HCT116 (cell line): ENCODE results near the gene ENOPH1. TPM values are rescaled to one million over a fixed set of nuclear protein-coding genes. Genes with fewer than 3 reads are reported as not detected.

Source experiments
- ATAC-seq: fragments of 200-7000 bp; cut with Tn5 transposase; 2 replicates; pipeline ENCODE4 v1.9.1; 2020; ENCODE audit warnings: mild to moderate bottlenecking, moderate library complexity
- BruUV-seq: library from RNA; stranded (reverse); fragments of 400-500 nt; replicated peaks from 2 replicates; lab custom pipeline; 2021; lab: Mats Ljungman, UMichigan
- CTCF ChIA-PET: fragments of 300-600 bp; sonication (Branson Sonifier 250); formaldehyde crosslinking; loops from one replicate; lab custom pipeline; 2021; ENCODE audit warnings: antibody characterized with exemption; lab: Charles Lee
- POLR2A ChIA-PET: fragments of 300-600, 350-600 bp; sonication (Branson Sonifier 250); formaldehyde crosslinking; loops from one replicate; lab custom pipeline; 2021; ENCODE audit warnings: antibody characterized with exemption; lab: Charles Lee
- RAD21 ChIA-PET, 2 experiments: fragments of 300-600 bp; sonication (Branson Sonifier 250); formaldehyde crosslinking; loops; one replicate each; lab custom pipeline; 2023; ENCODE audit warnings: low total read pairs in 2 of 2; ENCODE audit not compliant: uncharacterized antibody in 2 of 2, unreplicated experiment in 2 of 2, low non-redundant PET in 1 of 2; lab: Charles Lee
- DNase-seq: peaks from one replicate; pipeline ENCODE4 v3.0.0-alpha.2; 2010; ENCODE audit warnings: low read depth, low spot score
- H2AFZ ChIP-seq: fragments of 200-600 bp; shearing (Covaris generic), sonication (generic); 2 replicates; pipeline ENCODE4 v1.6.1; 2017; ENCODE audit warnings: low read depth, mixed run types, mixed read lengths, antibody characterized with exemption, low read length; ENCODE audit not compliant: poor library complexity, severe bottlenecking
- H3K27ac ChIP-seq: 2 replicates; pipeline ENCODE4 v1.5.1; 2012; ENCODE audit warnings: low read depth, low read length
- H3K27me3 ChIP-seq: fragments of 200-600 bp; sonication (generic); 2 replicates; pipeline ENCODE4 v1.6.1; 2016; ENCODE audit warnings: mixed run types, low read length, mixed read lengths; ENCODE audit not compliant: insufficient read depth
- H3K36me3 ChIP-seq, 2 experiments: fragments of 200-500 bp in 1 of 2; fragments of 200-600 bp in 1 of 2; sonication (Bioruptor generic) in 1 of 2; sonication (generic) in 1 of 2; 2 replicates each; pipeline versions ENCODE4 v1.5.1 to v1.6.1; 2014 to 2016; ENCODE audit warnings: low read length in 2 of 2, inconsistent platforms in 1 of 2, mixed read lengths in 1 of 2, mixed run types in 1 of 2; ENCODE audit not compliant: insufficient read depth in 2 of 2, control insufficient read depth in 1 of 2
- H3K4me1 ChIP-seq, 2 experiments: fragments of 200-600 bp in 1 of 2; sonication (generic) in 1 of 2; 2 replicates each; pipeline versions ENCODE4 v1.5.1 to v1.6.1; 2012 to 2017; ENCODE audit warnings: low read length in 2 of 2, inconsistent platforms in 1 of 2, mild to moderate bottlenecking in 1 of 2, mixed read lengths in 1 of 2, mixed run types in 1 of 2, moderate library complexity in 1 of 2; ENCODE audit not compliant: insufficient read depth in 2 of 2, control insufficient read depth in 1 of 2
- H3K4me2 ChIP-seq: fragments of 200-600 bp; sonication (generic); 2 replicates; pipeline ENCODE4 v1.6.1; 2017; ENCODE audit warnings: mixed run types, low read length, mixed read lengths
- H3K4me3 ChIP-seq, 2 experiments: fragments of 200-600 bp in 1 of 2; sonication (generic) in 1 of 2; replicated peaks in 1 of 2; 2 replicates each; pipeline ENCODE4 v1.5.1; 2011 to 2016; ENCODE audit warnings: low read length in 2 of 2, control low read depth in 1 of 2, low read depth in 1 of 2, mild to moderate bottlenecking in 1 of 2, mixed read lengths in 1 of 2, mixed run types in 1 of 2
- H3K79me2 ChIP-seq: fragments of 200-600 bp; sonication (generic); 2 replicates; pipeline ENCODE4 v1.6.1; 2017; ENCODE audit warnings: mild to moderate bottlenecking, mixed run types, low read length, moderate library complexity, mixed read lengths; ENCODE audit not compliant: insufficient read depth
- H3K9ac ChIP-seq: fragments of 200-600 bp; sonication (generic); 2 replicates; pipeline ENCODE4 v1.6.1; 2016; ENCODE audit warnings: low read length, mixed read lengths
- H3K9me2 ChIP-seq: fragments of 200-600 bp; sonication (generic), shearing (Covaris generic); 2 replicates; pipeline ENCODE4 v1.6.1; 2017; ENCODE audit warnings: mixed run types, mild to moderate bottlenecking, moderate library complexity; ENCODE audit not compliant: insufficient read depth
- H3K9me3 ChIP-seq, 2 experiments: fragments of 200-500 bp in 1 of 2; fragments of 200-600 bp in 1 of 2; sonication (Bioruptor generic) in 1 of 2; sonication (generic) in 1 of 2; 2 replicates each; pipeline ENCODE4 v1.6.1; 2014 to 2017; ENCODE audit warnings: low read length in 2 of 2, mixed read lengths in 2 of 2, inconsistent platforms in 1 of 2, low read depth in 1 of 2, mild to moderate bottlenecking in 1 of 2, mixed run types in 1 of 2, moderate library complexity in 1 of 2; ENCODE audit not compliant: control insufficient read depth in 1 of 2, insufficient read depth in 1 of 2
- H4K20me1 ChIP-seq: fragments of 200-600 bp; sonication (generic), shearing (Covaris generic); 2 replicates; pipeline ENCODE4 v1.6.1; 2017; ENCODE audit warnings: mixed run types, mild to moderate bottlenecking, moderate library complexity; ENCODE audit not compliant: insufficient read depth
- CBX3 ChIP-seq: IDR thresholded peaks from 2 replicates; pipeline ENCODE4 v1.6.1; 2012; ENCODE audit warnings: low read depth
- CEBPB ChIP-seq: IDR thresholded peaks from 2 replicates; pipeline ENCODE4 v1.6.1; 2012; ENCODE audit warnings: low read depth
- CTCF ChIP-seq, 3 experiments: fragments of 200-600 bp in 1 of 3; sonication (generic) in 1 of 3; IDR thresholded peaks in 2 of 3; conservative IDR thresholded peaks in 1 of 3; 2 replicates each; pipeline ENCODE4 v1.5.1; 2012 to 2017; ENCODE audit warnings: low read depth in 2 of 3, low read length in 2 of 3, antibody characterized with exemption in 1 of 3, borderline replicate concordance in 1 of 3, control low read depth in 1 of 3, mild to moderate bottlenecking in 1 of 3, mixed read lengths in 1 of 3, mixed run types in 1 of 3, moderate library complexity in 1 of 3; ENCODE audit not compliant: insufficient read depth in 1 of 3
- EGR1 ChIP-seq: IDR thresholded peaks from 2 replicates; pipeline ENCODE4 v1.6.1; 2012; ENCODE audit warnings: low read depth
- EZH2 ChIP-seq: fragments of 200-600 bp; sonication (generic); IDR thresholded peaks from 2 replicates; pipeline ENCODE4 v1.6.1; 2017; ENCODE audit warnings: antibody characterized with exemption, mixed run types
- EZH2phosphoT487 ChIP-seq: fragments of 200-600 bp; IDR thresholded peaks from 2 replicates; pipeline ENCODE4 v1.6.1; 2018; ENCODE audit warnings: antibody characterized with exemption, borderline replicate concordance
- SP1 ChIP-seq: IDR thresholded peaks from 2 replicates; pipeline ENCODE4 v1.6.1; 2012; ENCODE audit warnings: low read depth
- SRF ChIP-seq: IDR thresholded peaks from 2 replicates; pipeline ENCODE4 v1.6.1; 2012; ENCODE audit warnings: low read depth
- TCF7L2 ChIP-seq: IDR thresholded peaks from 2 replicates; pipeline ENCODE4 v1.7.0; 2011; ENCODE audit warnings: borderline replicate concordance, inconsistent platforms; ENCODE audit not compliant: insufficient read depth, insufficient read length; ENCODE audit errors: extremely low read depth
- ZFX ChIP-seq: fragments of 450-650 bp; IDR thresholded peaks from 2 replicates; pipeline ENCODE4 v1.6.1; 2017
- intact Hi-C: fragments of 100-400 bp; cut with micrococcal nuclease; formaldehyde crosslinking; loops from 2 replicates; pipeline ENCODE4 v1.10.0; 2022
- total RNA-seq: library from RNA; stranded (reverse); gene quantifications from one replicate; pipeline ENCODE4 v1.2.1, GENCODE V29; 2021; ENCODE audit not compliant: unreplicated experiment

Gene ENOPH1
- total RNA-seq, 1 experiment from 2014 or later: 53.4 TPM

DNA sequence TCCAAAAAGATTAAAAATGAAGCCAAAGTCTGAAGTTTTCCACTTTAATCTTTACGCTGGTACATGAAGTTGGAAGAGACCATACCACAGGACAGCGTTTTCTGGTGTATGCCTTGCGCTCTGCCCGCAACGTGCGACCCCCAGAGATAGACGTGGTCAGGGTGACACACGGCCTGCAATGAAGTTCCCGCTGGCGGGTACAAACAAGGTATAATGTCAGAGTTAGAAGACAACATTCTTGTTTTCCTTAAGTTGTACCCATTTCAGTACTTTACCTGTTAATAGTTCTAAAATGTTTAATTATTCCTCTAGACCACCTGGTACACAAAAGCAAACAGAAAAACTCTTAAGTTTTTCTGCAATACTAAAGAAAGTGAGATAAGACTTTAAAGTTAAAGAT lies 4.9 kb upstream of the ENOPH1 start (continued):
- TF ChIP-seq EZH2phosphoT487 (no peak), EGR1 (no peak), EZH2 (no peak), CBX3 (no peak), CTCF (IDR thresholded peaks at IDR 0.05 in 2 of 3, conservative IDR thresholded peaks at IDR 0.05 in 1 of 3; ENCODE audit: borderline replicate concordance in 1 of 3, insufficient read depth in 1 of 3, low read depth in 2 of 3, low read length in 2 of 3) (no peak), SRF (no peak), TCF7L2 (no peak), SP1 (no peak)

GRCh38 chr4:82428526-82428968 lies 1.8 kb upstream of the ENOPH1 start:
- peaks cover 49 to 53% of the 10 kb centered on the region in 2 experiments for H3K36me3 ChIP-seq
- H3K9ac ChIP-seq: peak overlapping the region; percentile 98
- ATAC-seq (no peak), DNase-seq (no peak)
- H3K79me2 ChIP-seq: peaks cover 80% of the 10 kb centered on the region
- no peaks in the 10 kb centered on the region for H3K9me3 ChIP-seq
- POLR2A ChIA-PET: interaction anchor here (0.8 to 1.9 kb wide), 9 partner anchors 9 to 472 kb away, joined by 3 to 39 read pairs (median 6); partner anchors contain the start of genes HNRNPD and THAP9
- no peaks in the 10 kb centered on the region for H3K27me3 ChIP-seq
- TF ChIP-seq CEBPB: no peak
- no peak for TF ChIP-seq ZFX
- TF ChIP-seq, all 23 proteins: peak for 0
- H3K4me1 ChIP-seq: peaks cover 10 to 43% of the 10 kb centered on the region in 2 experiments; a peak in 3 of 4 replicates
- ChIA-PET RAD21 (no interaction called here), CTCF (interaction anchor here (0.9 to 1.4 kb wide), 4 partner anchors 9 to 310 kb away, joined by 3 to 5 read pairs (median 3); no protein-coding TSS in a partner anchor)
- H4K20me1 ChIP-seq: peaks cover 54% of the 10 kb centered on the region
- peak overlapping the region; percentile 95 to 98 for H3K4me3 ChIP-seq
- no peaks in the 10 kb centered on the region for H3K9me2 ChIP-seq
- H3K4me2 ChIP-seq: peak overlapping the region; percentile 83
- intact Hi-C loops: no loop called here
- BruUV-seq: no TSS peak
- peak overlapping the region; percentile 93 for H3K27ac ChIP-seq
- no peak overlapping the region for H2AFZ ChIP-seq
